GM21447 (cell line): ENCODE data around the gene DDX49.

Source experiments
- ATAC-seq: cut with Tn5 transposase; IDR thresholded peaks from one replicate; pipeline ENCODE4 v1.9.1; 2021; ENCODE audit not compliant: unreplicated experiment

DDX49 gene, protein sequence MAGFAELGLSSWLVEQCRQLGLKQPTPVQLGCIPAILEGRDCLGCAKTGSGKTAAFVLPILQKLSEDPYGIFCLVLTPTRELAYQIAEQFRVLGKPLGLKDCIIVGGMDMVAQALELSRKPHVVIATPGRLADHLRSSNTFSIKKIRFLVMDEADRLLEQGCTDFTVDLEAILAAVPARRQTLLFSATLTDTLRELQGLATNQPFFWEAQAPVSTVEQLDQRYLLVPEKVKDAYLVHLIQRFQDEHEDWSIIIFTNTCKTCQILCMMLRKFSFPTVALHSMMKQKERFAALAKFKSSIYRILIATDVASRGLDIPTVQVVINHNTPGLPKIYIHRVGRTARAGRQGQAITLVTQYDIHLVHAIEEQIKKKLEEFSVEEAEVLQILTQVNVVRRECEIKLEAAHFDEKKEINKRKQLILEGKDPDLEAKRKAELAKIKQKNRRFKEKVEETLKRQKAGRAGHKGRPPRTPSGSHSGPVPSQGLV

DNA sequence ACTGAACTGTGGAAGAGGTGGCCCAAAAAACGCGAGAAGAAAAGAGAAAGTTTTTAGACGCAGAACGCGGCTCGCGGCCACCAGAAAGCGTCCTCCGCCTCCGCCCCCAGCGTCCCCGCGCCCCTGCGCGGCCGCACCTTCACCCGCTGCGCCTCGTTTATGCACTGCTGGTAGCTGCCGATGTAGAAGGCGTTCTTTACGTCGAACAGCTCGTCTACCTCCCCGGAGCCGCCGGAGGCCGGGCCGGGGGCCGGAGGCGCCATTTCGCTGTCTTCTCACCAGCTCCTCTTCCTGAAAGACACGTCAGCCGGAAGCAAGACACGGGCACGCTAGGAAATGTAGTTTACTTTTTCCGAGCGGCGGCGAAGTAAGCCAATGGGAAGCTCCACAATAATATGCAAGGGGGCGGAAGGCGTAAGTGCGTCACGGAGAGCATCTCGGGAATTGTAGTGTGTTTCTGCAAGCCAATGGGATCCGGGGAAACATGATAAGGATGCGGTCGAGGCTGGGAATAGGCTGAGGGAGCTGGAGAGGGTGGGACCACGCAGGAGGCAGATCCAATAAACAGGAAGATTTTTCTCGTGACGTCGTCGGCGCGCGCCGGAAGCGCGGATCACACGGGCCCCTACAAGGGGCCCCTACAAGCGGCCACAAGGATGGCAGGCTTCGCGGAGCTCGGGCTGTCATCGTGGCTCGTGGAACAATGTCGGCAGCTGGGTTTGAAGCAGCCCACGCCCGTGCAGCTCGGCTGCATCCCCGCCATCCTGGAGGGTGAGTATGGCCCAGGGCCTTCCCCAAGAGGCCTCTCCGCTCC lies at the start of gene DDX49, which contains the start of gene COPE:
Gene DDX49, plus strand, starts transcription at position 630 of the 814 bp plus-strand sequence. Its CDS starts 27 bp downstream, at position 657.
Gene COPE, minus strand, starts transcription at position 302 of the 814 bp plus-strand sequence. Its CDS starts 39 bp downstream, at position 263.
- peak; percentile 90 for ATAC-seq

DNA sequence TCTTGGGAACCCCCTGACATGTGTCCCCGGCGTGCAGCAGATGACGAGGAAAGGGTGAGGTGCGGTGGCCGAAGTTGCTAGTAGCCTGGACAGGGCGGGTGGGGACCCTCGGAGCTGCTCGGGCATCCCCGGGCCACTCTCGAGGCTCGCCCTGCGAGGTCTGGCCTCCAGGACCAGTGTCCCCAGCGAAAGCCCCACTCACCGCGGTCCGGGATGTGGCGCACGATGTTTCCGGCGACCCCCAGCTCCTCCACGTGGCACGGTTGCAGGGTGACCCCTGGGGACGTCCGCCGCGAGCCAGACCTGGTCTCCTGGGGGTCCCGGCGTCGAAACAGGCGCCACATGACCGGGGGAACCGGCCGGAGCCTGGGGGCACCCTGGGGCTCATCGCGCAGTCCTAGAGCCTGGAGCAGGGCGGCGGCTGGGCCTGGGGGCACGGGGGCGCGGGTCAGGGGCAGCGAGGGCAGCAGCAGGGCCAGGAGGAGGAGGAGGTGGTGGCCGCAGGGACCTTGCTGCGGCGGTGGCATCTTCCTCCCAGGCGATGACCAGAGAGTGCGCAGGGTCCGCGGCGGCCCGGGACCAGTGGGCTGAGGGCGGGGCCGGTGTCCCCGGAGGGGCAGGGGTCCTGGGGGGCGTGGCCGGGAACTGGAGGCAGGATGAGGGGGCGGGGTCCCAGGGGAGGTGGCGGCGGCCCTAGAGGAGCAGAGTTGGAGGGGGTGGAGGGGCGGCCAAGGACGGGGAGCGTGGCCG lies 49.6 kb upstream of the DDX49 start:
- no peak for ATAC-seq

DNA sequence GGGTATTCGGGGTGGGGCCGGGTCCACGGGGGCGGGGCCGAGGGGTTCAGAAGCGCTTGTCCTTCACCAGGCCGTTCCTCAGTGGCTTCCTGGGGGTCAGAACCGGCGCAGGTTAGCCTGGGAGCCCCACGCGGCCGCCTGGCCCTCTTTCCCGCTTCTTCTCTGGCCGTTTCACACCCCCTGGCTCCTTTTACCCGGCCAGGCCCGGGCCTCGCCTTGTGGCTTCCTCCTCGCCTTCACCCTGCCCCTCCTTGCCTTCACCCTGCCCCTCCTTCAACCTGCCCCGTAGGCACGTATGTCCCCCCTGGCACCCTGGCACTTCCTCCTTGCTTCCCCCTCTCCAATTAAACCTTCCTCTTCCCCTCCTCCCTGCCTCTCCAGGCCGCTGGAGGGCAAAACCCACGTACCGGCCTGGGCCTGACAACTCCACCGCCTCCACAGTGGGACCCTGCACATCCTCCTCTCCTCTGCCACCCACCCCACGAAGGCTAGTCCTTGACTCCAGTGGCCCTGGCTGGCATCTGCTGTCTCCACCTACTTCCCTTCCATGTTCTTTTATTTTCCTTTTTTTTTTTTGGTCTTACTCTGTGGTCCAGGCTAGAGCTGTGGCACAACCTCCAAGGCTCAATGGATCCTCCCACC lies 48.9 kb upstream of the DDX49 start:
- ATAC-seq, result no peak

DNA sequence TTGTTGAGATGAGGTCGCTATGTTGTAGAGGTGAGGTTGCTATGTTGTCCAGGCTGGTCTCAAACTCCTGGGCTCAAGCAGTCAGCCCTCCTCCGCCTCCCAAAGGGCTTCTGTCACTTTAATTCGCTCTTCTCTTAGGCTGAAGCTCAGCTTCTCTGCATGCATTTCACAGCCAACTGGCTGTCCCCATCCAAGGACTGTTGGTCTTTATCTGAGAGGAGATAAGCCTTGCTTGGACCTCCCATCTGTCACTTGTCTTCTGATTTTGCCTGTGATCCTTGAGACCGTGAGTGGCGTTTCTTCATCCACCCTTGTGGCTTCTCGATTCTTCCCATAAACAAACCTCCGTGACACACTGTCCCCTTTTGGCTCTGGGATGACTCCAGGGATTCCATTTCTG lies 48.0 kb upstream of the DDX49 start:
- ATAC-seq, result no peak

DNA sequence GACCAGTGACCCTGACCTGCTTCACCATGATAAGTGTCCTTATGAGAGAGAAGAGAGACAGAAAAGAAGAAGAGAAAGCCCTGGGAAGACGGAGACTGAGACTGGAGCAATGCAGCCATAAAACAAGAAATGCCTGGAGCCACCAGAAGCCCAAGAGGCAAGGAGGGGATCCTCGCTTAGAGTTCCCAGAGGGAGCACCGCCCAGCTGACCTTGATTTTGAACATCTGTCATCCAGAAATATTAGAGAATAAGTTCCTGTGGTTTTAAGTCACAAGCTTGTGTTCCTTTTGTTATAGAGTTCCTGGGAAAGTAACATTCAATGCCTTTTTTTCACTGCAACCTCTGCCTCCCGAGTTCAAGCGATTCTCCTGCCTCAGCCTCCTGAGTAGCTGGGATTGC lies 43.8 kb upstream of the DDX49 start:
- no peak for ATAC-seq

DNA sequence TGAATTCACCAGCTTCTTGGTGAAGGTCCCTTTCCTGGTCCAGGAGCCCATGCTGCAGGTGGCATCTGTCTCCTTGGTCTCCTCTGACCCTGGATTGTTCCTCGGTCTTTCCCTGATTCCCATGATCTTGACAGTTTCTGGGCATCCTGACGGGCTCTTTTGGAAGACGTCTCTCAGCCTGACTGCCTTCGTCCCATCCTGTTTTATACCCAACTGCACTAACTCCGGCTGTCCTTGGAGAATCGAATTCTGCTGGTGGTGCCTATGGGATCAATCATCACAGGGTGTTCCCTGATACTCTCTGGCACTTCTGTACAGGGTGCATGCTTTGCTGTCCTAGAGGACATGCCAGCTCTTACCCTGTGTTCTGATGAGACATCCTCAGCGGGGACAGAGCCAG lies 42.6 kb upstream of the DDX49 start:
- no peak for ATAC-seq

DNA sequence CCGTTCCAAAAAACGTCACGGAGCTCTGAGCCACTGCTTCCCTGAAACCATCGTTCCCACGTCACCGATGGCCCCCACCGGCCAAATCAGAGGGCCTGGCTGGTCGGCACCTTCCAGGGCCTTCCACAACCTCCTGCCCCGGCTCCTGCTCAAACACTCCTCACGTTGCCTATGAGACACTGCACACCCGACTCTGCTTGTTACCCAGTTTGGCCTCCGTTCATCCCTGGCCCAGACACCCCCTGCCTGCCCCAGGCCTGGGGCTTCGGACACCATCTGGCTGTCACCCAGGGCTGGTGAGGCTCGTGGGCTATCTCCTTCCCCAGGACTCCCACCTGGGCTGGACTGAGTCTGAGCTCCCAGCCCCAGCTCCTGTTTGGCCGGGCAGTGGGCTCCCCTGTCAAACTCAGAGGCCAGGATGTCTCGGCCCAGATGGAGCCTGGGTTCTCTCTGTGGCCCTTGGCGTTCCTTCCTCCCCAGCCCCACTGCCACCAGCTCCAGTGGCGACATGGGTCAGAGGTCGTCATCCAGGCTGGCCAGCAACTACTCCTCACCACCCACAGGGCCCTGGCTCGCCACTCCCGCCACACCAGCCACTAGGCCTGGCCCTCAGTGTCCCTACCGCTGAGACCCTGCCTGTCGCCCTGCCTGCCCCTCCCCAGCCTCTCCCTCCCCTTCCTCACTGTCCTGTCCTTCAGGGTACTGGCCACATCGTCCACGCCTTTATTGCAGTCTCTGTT lies 41.3 kb upstream of the DDX49 start:
- no peak for ATAC-seq

DNA sequence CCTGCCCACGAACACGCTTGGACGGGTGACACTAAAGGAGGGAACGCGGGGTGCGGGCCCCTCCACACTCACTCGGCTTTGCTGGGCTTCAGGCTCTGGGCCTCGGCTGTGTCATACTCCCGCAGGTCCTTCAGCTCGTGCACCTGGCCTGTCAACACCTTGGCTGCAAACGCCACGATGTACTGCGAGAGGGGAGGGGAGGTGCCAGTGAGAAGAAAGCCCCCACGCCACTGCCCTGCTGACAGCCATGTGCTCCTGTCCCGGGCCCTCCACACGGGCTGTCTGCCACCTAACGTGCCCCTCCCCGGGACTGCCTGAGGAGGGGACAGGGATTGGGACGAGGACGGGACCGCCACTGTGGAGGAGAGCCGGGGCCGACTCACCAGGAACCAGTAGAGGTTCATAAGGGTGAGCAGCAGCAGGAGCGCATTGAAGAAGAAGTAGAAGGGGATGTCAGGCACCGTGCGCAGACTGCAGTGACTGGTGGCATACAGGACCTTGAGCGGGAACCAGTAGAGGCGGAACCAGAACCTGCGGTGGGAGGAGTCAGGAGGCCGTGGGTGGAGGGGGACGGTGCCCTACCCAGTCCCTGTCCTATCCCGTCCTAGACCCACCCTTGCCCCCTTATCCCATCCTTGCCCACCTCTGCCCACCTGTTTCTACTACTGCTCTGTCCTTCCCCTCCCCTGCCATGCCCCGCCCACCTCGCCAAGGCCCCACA lies 40.5 kb upstream of the DDX49 start:
- no peak for ATAC-seq

DNA sequence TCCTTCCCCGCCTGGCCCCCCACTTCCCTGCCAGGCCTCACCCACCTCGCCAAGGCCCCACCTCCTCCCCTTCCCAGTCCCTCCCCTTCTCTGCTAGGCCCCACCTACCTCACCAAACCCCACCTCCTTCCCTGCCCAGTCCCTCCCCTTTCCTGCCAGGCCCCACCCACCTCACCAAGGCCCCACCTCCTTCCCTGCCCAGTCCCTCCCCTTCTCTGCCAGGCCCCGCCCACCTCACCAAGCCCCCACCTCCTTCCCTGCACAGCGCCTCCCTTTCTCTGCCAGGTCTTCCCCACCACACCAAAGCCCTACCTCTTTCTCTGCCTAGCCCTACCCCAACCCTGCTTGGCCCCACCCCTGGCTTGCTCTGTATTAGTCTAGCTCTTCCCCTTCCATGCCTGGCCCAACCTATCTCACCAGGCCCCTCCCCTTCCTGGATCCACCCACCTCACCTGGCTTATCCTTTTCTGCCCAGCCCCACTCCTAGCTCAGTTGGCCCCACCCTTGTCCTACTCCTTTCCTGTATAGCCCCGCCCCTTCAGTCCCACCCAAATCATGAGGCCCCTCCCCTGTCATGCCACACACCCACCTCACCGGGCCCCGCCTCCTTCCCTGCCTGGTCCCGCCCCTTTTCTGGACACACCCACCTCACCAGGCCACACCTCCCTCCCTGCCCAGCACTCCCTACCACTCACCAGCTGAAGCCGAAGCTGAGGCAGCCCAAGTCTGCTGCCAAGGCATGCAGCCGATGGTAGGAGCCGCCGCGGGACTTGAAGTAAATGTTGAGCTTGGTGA lies 39.7 kb upstream of the DDX49 start:
- ATAC-seq, result no peak

DNA sequence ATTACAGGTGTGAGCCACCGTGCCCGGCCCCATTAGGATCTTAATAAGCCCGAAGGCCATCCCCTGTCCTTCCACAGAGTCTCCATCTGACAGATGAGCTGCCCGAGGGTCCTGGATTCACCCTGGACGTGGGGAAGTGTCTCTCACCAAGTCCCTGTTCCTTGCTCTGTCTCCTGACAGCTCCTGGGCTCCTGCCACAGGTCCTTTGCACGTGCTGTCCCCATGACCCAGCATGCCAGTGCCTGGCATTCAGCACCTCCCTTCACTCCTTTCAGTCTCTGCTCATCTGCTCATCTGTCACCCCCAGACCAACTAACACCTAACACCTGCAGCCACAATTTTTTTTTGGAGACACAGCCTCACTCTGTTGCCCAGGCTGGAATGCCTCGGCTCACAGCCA lies 38.0 kb upstream of the DDX49 start:
- no peak for ATAC-seq

DNA sequence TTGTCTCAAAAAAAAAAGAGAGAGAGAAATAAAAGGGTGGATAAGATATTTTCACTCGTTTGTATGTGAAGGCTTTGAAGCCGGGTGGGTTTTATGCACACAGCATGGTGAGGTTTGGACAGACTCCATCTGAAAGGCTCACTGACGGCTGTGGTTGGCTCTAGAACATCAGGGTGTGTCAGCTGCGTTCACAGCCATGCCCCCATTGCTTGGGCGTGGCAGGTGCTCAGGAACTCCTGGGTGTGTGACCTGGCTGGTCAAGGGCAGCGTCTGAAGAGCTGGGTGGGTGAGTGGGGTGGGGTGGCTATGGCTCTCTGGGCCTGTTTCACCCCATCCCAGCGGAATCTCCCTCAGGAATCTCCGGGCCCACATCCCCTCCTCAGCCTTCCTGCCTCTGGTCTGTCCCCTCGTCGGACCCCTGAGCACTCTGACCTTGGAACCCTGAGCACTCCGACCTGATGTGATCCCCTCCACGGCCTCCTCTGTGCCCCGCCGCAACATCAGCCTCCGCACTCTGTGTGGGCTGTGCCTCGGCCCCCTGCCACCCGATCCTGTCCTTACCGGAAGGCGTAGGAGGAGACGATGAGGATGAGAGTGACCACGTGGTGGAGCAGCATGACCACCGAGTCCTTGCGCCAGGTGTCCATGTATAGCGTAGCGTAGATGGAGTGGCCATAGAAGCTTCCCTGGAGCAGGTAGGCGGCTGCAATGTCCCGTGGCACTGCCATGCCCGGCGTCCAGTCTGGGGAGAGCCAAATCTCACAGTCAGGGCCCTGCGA lies 35.8 kb upstream of the DDX49 start:
- no peak for ATAC-seq

DNA sequence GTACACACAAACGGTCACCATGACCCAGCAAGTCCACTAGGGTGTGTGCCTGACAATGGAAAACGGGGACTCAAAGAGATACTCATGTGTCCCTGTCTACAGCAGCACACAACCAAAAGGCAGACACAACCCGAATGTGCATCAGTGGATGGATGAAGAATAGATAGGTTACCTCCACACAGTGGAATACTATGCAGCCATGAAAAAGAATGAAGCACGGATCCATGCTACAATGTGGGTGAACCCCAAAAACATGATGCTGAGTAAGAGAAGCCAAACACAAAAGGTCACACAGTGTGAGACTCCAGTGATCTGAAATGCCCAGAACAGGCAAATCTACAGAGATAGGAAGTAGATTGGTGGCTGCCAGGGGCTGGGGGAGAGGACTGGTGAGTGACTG lies 32.5 kb upstream of the DDX49 start:
- ATAC-seq, result no peak

DNA sequence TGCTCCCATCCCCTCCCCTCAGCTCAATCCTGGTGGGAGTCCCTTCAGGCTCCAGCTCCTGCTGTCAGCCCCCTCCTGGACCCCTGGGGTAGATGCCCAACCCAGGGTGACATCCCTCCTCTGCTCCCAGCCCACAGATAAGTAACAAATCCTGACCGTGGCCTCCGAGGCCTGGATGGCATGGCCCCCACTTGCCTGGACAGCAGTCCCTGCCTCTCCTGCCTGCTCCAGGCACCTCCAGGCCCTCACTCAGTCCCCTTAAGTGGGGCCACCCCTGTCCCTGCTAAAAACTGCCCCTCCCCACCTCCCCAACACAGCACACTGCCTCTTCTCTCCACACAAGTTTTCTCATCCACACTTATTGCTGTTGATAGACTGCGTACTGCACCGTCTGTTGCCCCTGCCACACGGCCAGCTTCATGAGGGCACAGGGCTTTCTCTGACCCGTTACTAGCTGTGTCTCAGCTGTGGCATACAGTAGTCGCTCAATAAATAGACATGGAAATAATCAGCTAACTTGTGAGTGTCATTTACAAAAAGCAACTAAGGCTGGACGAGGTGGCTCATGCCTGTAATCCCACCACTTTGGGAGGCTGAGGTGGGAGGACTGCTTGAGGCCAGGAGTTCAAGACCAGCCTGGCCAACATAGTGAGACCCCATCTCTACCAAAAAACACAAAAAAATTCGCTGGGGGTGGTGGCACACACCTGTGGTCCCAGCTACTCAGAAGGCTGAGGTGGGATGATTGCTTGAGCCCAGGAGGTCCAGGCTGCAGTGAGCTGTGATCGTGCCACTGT lies 29.4 kb upstream of the DDX49 start:
- ATAC-seq, result no peak

DNA sequence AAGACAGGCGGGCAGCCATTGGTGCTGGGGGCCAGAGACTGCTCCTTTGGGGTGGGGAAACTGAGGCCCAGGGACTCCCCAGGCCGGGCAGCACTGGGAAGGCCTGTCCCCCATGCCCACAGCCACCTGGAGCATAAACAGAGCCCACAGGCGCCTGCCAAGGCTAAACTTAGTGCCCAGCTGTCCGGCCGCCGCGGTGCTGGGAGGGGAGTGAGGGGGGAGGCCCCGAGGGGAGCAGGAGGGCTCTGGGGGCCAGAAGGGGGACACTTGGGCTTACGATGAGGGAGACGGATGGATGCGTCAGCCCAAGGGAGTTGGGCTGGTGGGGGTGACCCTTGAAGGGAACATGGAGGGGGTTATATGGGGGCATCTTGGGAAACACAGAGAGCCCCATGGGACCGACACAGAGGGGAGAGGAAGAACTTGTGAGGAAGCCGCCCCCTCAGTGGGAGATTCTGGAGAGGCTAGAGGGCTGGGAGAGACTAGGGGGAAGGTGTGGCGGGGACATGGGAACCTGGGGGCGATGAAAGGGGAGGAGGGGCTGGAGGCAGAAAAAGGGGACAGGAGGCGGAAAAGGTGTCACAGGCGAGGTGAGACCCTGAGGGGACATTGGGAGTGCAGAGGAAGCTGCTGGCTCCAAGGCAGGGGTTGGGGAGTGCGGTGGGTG lies 25.8 kb upstream of the DDX49 start:
- ATAC-seq, result no peak

DNA sequence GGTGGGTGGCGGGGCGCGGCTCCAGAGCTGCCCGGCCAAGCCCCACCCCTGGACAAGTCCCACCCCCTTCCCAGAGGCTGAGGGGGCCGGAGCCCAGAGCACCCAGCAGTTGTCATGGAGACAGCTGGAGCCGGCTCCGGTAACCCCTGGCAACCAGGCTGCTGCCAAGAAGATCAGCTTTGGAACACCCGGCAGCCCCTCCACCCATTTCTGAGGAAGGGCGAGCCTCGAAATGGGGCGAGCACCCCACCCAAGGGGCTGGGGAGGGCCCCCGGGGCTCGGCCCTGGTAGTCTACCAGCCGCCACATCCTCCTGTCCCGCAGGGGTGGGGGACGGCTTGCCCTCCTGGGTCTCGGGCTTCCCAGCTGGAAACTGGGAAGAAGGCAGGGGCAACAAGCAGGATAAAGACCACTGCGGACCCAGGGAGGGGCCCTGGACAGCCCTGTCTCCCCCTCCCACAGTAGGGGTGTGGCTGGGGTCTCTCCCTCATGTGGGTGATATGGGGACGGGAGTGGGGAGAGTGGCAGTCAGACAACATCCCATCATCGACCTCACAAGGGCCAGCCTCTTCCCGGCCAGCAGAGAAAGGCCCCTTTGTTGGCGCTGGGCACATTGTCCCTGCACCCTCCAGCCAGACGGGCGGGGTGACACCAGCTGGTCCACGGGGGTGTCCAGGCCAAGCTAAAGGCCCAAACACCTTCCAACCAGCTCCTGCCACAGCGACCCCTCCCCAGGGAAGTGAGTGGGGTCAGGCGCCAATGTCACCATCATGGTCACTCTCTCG lies 25.1 kb upstream of the DDX49 start:
- ATAC-seq, result no peak
